Measurements from ENCODE around the gene KCNQ1OT1. TPM values are rescaled to one million over a fixed set of nuclear protein-coding genes. Genes with fewer than 3 reads are reported as not detected.

The KCNQ1OT1 gene
- total and polyA plus RNA-seq, 2 of the 4 experiments (the other 2 are of a cell fraction) = 0.14 to 2.0 TPM

GRCh38 chr11:2701898-2702434 is 2.2 kb upstream of the KCNQ1OT1 start:
- Histone ChIP-seq H2BK120ac (ENCODE audit: low read depth, low read length) (no peak overlapping the region), H3K4ac (ENCODE audit: low read depth, low read length) (no peak overlapping the region), H2AK5ac (ENCODE audit: low read depth, low read length) (no peak overlapping the region), H2BK20ac (ENCODE audit: low read depth, low read length) (no peak overlapping the region), H3K14ac (replicated peaks; ENCODE audit: low read depth, low read length) (no peak overlapping the region), H3K4me1 (ENCODE audit: control insufficient read depth, insufficient read depth, low read length) (peaks cover 3% of the 10 kb centered on the region; the same call in 1 of the 2 replicates), H3K18ac (ENCODE audit: low read depth, low read length) (no peak overlapping the region), H3K27ac (ENCODE audit: insufficient read depth, low read length) (no peak overlapping the region), H4K91ac (ENCODE audit: insufficient read depth, low read depth, low read length) (no peak overlapping the region), H3K9me1 (ENCODE audit: insufficient read depth, low read length) (no peaks in the 10 kb centered on the region), H3K4me2 (ENCODE audit: low read depth, low read length) (no peak overlapping the region), H4K5ac (ENCODE audit: low read depth, low read length) (no peak overlapping the region), H4K8ac (ENCODE audit: low read depth in 2 of 2, low read length in 2 of 2) (no peak overlapping the region), H3K79me1 (ENCODE audit: low read depth in 1 of 2, low read length in 2 of 2) (peaks cover 0 to 10% of the 10 kb centered on the region in 2 experiments; a peak in 1 of 4 replicates), H2BK5ac (ENCODE audit: low read depth, low read length, poor library complexity, severe bottlenecking) (no peak overlapping the region), H3K4me3 (ENCODE audit: insufficient read depth, low read depth, low read length) (no peak overlapping the region), H3K56ac (ENCODE audit: extremely low read depth, insufficient read depth, low read length) (no peak overlapping the region), H3K27me3 (ENCODE audit: control insufficient read depth, insufficient read depth, low read length) (peaks cover 4% of the 10 kb centered on the region; the same call in 1 of the 2 replicates), H2AK9ac (replicated peaks; ENCODE audit: low read depth, low read length, poor library complexity) (no peak overlapping the region), H3K36me3 (ENCODE audit: control insufficient read depth, insufficient read depth, low read length) (no peaks in the 10 kb centered on the region), H4K20me1 (ENCODE audit: insufficient read depth, low read length) (peaks cover 22% of the 10 kb centered on the region), H2AFZ (replicated peaks; ENCODE audit: low read length, poor library complexity) (no peak overlapping the region), H3K9me3 (ENCODE audit: control insufficient read depth, insufficient read depth, low read length) (peaks cover 5% of the 10 kb centered on the region; the same call in 1 of the 2 replicates), H3K23ac (ENCODE audit: low read depth, low read length) (no peak overlapping the region), H3K9ac (ENCODE audit: low read depth, low read length) (no peak overlapping the region), H2BK15ac (ENCODE audit: low read depth, low read length) (no peak overlapping the region)
- no peak for ATAC-seq (ENCODE audit: low read depth)
- no peak for DNase-seq
- dilution Hi-C loops (cut with HindIII; ENCODE audit: low sequenced_read_pairs, unreplicated experiment) = no loop called here
- in situ Hi-C loops (cut with MboI; ENCODE audit: low sequenced_read_pairs) = no loop called here
- TF ChIP-seq ELK1 (IDR thresholded peaks at IDR 0.05; ENCODE audit: borderline replicate concordance, low read depth, low read length) = no peak
- TF ChIP-seq RCOR1 (IDR thresholded peaks at IDR 0.05; ENCODE audit: insufficient replicate concordance, low read length) = no peak
- no peak for TF ChIP-seq CEBPB (IDR thresholded peaks at IDR 0.05; ENCODE audit: low read depth, low read length)
- ChIA-PET CTCF (no interaction called here), POLR2A (ENCODE audit: unreplicated experiment) (no interaction called here)
- WGBS, 2 experiments (ENCODE audit: extremely low coverage in 2 of 2, insufficient read length in 1 of 2) = no CpG with 5 or more reads among the region's 5 CpGs
- intact Hi-C loops (cut with micrococcal nuclease) = no loop called here
- no TSS peak for BruUV-seq (replicated peaks)
